Pulmonary artery endothelial cell (primary cell): ENCODE data around the gene ASPHD2. TPM values are rescaled to one million over a fixed set of nuclear protein-coding genes. Genes with fewer than 3 reads are reported as not detected.
"Not testable (repeated sequence)": the region's sequence is repeated elsewhere in the genome, so short reads cannot be mapped to it uniquely, and the experiment has no call there.

Experiments used
- DNase-seq: peaks from one replicate; pipeline ENCODE4 v3.0.0-alpha.2; 2011; ENCODE audit warnings: low read depth, low spot score
- total RNA-seq: library from RNA; depleted of rRNA; stranded (reverse); fragments of >200 nt; gene quantifications from 2 replicates; pipeline ENCODE4 v1.2.3, GENCODE V29; 2014

Gene ASPHD2
- 7.5 and 8.2 TPM in 2 replicates for total RNA-seq

- peak; percentile 15 for DNase-seq
These were observed at the start of gene ASPHD2 for GRCh38 chr22:26428515-26429457. TSS of gene ASPHD2 (plus strand) at chr22:26429260. CDS start at chr22:26433616, 4,356 bp downstream.

- no peak for DNase-seq
These were observed 48.8 kb upstream of the ASPHD2 start for GRCh38 chr22:26380072-26380830.

GRCh38 chr22:26382782-26383181 is 46.3 kb upstream of the ASPHD2 start:
- DNase-seq: no peak

GRCh38 chr22:26383968-26384556 is 45.0 kb upstream of the ASPHD2 start:
- DNase-seq: no peak

GRCh38 chr22:26385164-26385563 is 43.9 kb upstream of the ASPHD2 start:
- no peak for DNase-seq

GRCh38 chr22:26389125-26389524 is 39.9 kb upstream of the ASPHD2 start:
- DNase-seq: no peak

GRCh38 chr22:26391091-26391490 is 38.0 kb upstream of the ASPHD2 start:
- DNase-seq: no peak

GRCh38 chr22:26391623-26392022 is 37.4 kb upstream of the ASPHD2 start:
- no peak for DNase-seq

- no peak for DNase-seq
These were observed 35.1 kb upstream of the ASPHD2 start for GRCh38 chr22:26393929-26394328.

- peak; percentile 15 for DNase-seq
These were observed 34.3 kb upstream of the ASPHD2 start for GRCh38 chr22:26394777-26395176.

GRCh38 chr22:26395926-26396325 is 33.1 kb upstream of the ASPHD2 start:
- no peak for DNase-seq

GRCh38 chr22:26398741-26399153 is 30.3 kb upstream of the ASPHD2 start:
- DNase-seq: peak; percentile 40

GRCh38 chr22:26399289-26399688 is 29.8 kb upstream of the ASPHD2 start:
- no peak for DNase-seq

GRCh38 chr22:26401726-26402125 is 27.3 kb upstream of the ASPHD2 start:
- DNase-seq: no peak

- DNase-seq: no peak
These were observed 24.1 kb upstream of the ASPHD2 start for GRCh38 chr22:26404851-26405421.

GRCh38 chr22:26406118-26406517 is 22.9 kb upstream of the ASPHD2 start:
- DNase-seq: no peak

GRCh38 chr22:26408562-26409220 is 20.4 kb upstream of the ASPHD2 start:
- DNase-seq: not testable (repeated sequence)

GRCh38 chr22:26409719-26410335 is 19.2 kb upstream of the ASPHD2 start:
- DNase-seq: no peak

- DNase-seq: no peak
These were observed 18.7 kb upstream of the ASPHD2 start for GRCh38 chr22:26410386-26410785.

GRCh38 chr22:26414347-26414746 is 14.7 kb upstream of the ASPHD2 start:
- no peak for DNase-seq

GRCh38 chr22:26416256-26416655 is 12.8 kb upstream of the ASPHD2 start:
- DNase-seq: no peak
